ENCODE measurements around the gene STK33. TPM values are rescaled to one million over a fixed set of nuclear protein-coding genes. Genes with fewer than 3 reads are reported as not detected.

Gene STK33
- total RNA-seq, 1 experiment from 2014 or later = 10.9 TPM

DNA sequence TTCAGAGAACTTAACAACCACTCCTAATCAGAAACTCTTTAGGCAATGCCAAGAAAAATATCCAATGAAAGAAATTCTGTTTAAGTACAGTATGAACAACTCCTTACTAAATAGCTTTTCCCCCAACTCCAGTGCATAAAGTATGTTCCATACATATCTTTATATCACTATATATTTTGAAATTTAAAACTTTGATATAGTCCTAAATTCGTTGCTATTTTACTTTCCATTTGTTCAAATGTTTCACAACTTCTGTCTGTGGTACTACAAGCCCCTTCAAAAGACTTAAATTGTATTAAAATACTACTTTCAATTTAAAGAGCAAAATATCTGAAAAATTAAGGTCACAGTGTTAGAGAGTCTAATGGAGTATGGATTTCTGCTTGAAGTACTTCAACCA lies 52.6 kb downstream of the STK33 start (continued):
- no peak for TF ChIP-seq SIN3A (IDR thresholded peaks at IDR 0.05; ENCODE audit: low read depth)
- no peak for TF ChIP-seq CBX3 (IDR thresholded peaks at IDR 0.05; ENCODE audit: low read depth)
- no peak for TF ChIP-seq EZH2 (IDR thresholded peaks at IDR 0.05)
- TF ChIP-seq, protein P1, sequence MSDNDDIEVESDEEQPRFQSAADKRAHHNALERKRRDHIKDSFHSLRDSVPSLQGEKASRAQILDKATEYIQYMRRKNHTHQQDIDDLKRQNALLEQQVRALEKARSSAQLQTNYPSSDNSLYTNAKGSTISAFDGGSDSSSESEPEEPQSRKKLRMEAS (IDR thresholded peaks at IDR 0.05) = no peak
- TF ChIP-seq CEBPB (IDR thresholded peaks at IDR 0.05; ENCODE audit: low read depth) = no peak

DNA sequence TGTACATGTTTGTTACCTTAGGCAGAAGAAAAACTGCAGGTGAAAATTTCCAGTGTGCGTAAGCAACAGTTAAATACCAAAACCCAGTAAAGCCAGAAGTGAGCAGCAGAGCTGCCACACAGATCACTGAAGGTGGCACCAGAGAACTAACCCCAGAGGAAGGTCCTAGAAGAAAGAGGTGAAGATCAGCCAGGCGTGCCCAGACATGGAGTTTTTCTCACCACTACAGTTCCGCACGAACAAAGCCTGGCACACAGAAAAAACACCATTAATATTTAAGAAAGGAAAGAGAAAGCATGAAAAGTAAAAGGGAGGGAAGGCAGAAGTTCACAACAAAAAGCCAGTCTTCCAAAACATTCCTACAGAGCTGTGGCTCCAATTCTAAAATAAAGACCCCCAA lies 60.7 kb downstream of the STK33 start:
- TF ChIP-seq ZFX (IDR thresholded peaks at IDR 0.05) = no peak
- no peak for TF ChIP-seq CBX3 (IDR thresholded peaks at IDR 0.05; ENCODE audit: low read depth)
- TF ChIP-seq, protein P2, sequence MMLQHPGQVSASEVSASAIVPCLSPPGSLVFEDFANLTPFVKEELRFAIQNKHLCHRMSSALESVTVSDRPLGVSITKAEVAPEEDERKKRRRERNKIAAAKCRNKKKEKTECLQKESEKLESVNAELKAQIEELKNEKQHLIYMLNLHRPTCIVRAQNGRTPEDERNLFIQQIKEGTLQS (IDR thresholded peaks at IDR 0.05) = no peak
- no peak for TF ChIP-seq SRF (IDR thresholded peaks at IDR 0.05; ENCODE audit: low read depth)
- TF ChIP-seq EZH2 (IDR thresholded peaks at IDR 0.05) = no peak
- no peak for TF ChIP-seq TCF7L2 (IDR thresholded peaks at IDR 0.05; ENCODE audit: borderline replicate concordance, extremely low read depth, insufficient read depth, insufficient read length)
- Histone ChIP-seq H3K27ac (ENCODE audit: low read depth, low read length) (no peak overlapping the region), H3K4me3 (replicated peaks in 1 of 2; ENCODE audit: low read depth in 1 of 2, low read length in 2 of 2) (no peak overlapping the region), H3K4me2 (ENCODE audit: low read length) (no peak overlapping the region), H3K79me2 (ENCODE audit: insufficient read depth, low read length) (no peaks in the 10 kb centered on the region), H3K27me3 (ENCODE audit: insufficient read depth, low read length) (no peaks in the 10 kb centered on the region), H3K9ac (ENCODE audit: low read length) (no peak overlapping the region), H3K9me2 (ENCODE audit: insufficient read depth) (no peaks in the 10 kb centered on the region), H4K20me1 (ENCODE audit: insufficient read depth) (no peaks in the 10 kb centered on the region), H3K9me3 (ENCODE audit: control insufficient read depth in 1 of 2, insufficient read depth in 1 of 2, low read depth in 1 of 2, low read length in 2 of 2) (no peaks in the 10 kb centered on the region), H3K4me1 (ENCODE audit: control insufficient read depth in 1 of 2, insufficient read depth in 2 of 2, low read length in 2 of 2) (no peaks in the 10 kb centered on the region), H2AFZ (ENCODE audit: low read depth, low read length, poor library complexity, severe bottlenecking) (no peak overlapping the region), H3K36me3 (ENCODE audit: control insufficient read depth in 1 of 2, insufficient read depth in 2 of 2, low read length in 2 of 2) (no peaks in the 10 kb centered on the region)
- ChIA-PET POLR2A (no interaction called here), CTCF (no interaction called here), RAD21 (ENCODE audit: low non-redundant PET in 1 of 2, low total read pairs in 2 of 2, uncharacterized antibody in 2 of 2, unreplicated experiment in 2 of 2) (no interaction called here)
- intact Hi-C loops (cut with micrococcal nuclease) = no loop called here
- no peak for ATAC-seq
- DNase-seq (ENCODE audit: low read depth, low spot score) = no peak
- BruUV-seq (replicated peaks) = no TSS peak

DNA sequence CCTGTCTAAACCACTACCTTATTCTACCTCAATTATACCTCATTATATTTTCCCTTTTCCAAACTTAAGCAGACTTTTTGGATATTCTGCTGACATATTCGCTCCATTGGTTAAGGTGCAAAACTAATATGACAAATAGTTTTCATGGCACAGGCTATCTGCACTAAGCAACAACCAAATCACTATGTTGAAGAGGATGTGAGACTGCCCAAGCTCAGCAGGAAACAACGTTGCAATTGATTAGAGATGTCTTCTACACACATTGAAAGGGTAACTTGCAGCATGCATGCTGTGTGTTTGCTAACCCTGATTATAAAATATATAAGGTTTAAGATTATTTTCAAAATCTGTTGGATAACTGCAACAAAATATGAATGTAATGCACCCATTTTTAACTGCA lies 61.6 kb downstream of the STK33 start:
- H3K4me3 ChIP-seq (replicated peaks in 1 of 2; ENCODE audit: low read depth in 1 of 2, low read length in 2 of 2) = no peak overlapping the region
- no peak for ATAC-seq
- H3K9ac ChIP-seq (ENCODE audit: low read length) = no peak overlapping the region
- H3K9me2 ChIP-seq (ENCODE audit: insufficient read depth) = no peaks in the 10 kb centered on the region
- H3K9me3 ChIP-seq (ENCODE audit: control insufficient read depth in 1 of 2, insufficient read depth in 1 of 2, low read depth in 1 of 2, low read length in 2 of 2) = no peaks in the 10 kb centered on the region
- H3K27me3 ChIP-seq (ENCODE audit: insufficient read depth, low read length) = no peaks in the 10 kb centered on the region
- H2AFZ ChIP-seq (ENCODE audit: low read depth, low read length, poor library complexity, severe bottlenecking) = no peak overlapping the region
- RAD21 ChIA-PET (ENCODE audit: low non-redundant PET in 1 of 2, low total read pairs in 2 of 2, uncharacterized antibody in 2 of 2, unreplicated experiment in 2 of 2) = no interaction called here
- CTCF ChIA-PET = no interaction called here
- intact Hi-C loops (cut with micrococcal nuclease) = no loop called here
- no peaks in the 10 kb centered on the region for H4K20me1 ChIP-seq (ENCODE audit: insufficient read depth)
- no peak overlapping the region for H3K4me2 ChIP-seq (ENCODE audit: low read length)
- POLR2A ChIA-PET = no interaction called here
- H3K4me1 ChIP-seq (ENCODE audit: control insufficient read depth in 1 of 2, insufficient read depth in 2 of 2, low read length in 2 of 2) = no peaks in the 10 kb centered on the region
- H3K27ac ChIP-seq (ENCODE audit: low read depth, low read length) = no peak overlapping the region
- H3K36me3 ChIP-seq (ENCODE audit: control insufficient read depth in 1 of 2, insufficient read depth in 2 of 2, low read length in 2 of 2) = no peaks in the 10 kb centered on the region
- no TSS peak for BruUV-seq (replicated peaks)
- DNase-seq (ENCODE audit: low read depth, low spot score) = no peak
- H3K79me2 ChIP-seq (ENCODE audit: insufficient read depth, low read length) = no peaks in the 10 kb centered on the region
- TF ChIP-seq, protein P1 (IDR thresholded peaks at IDR 0.05) = no peak
- TF ChIP-seq ZNF274 (IDR thresholded peaks at IDR 0.05; ENCODE audit: low read depth, low read length) = no peak
- TF ChIP-seq RAD21 (IDR thresholded peaks at IDR 0.05; ENCODE audit: low read depth) = no peak
- no peak for TF ChIP-seq POLR2A (IDR thresholded peaks at IDR 0.05; ENCODE audit: borderline replicate concordance, extremely low read depth, insufficient read depth, insufficient read length)
- no peak for TF ChIP-seq TCF7L2 (IDR thresholded peaks at IDR 0.05; ENCODE audit: borderline replicate concordance, extremely low read depth, insufficient read depth, insufficient read length)
- no peak for TF ChIP-seq EZH2phosphoT487 (IDR thresholded peaks at IDR 0.05; ENCODE audit: borderline replicate concordance)
- TF ChIP-seq ELF1 (IDR thresholded peaks at IDR 0.05; ENCODE audit: borderline replicate concordance, low read depth) = no peak
- TF ChIP-seq EZH2 (IDR thresholded peaks at IDR 0.05) = no peak
- TF ChIP-seq, protein P2 (IDR thresholded peaks at IDR 0.05) = no peak
- TF ChIP-seq SRF (IDR thresholded peaks at IDR 0.05; ENCODE audit: low read depth) = no peak
- no peak for TF ChIP-seq REST (IDR thresholded peaks at IDR 0.05; ENCODE audit: low read depth)
- TF ChIP-seq POLR2AphosphoS5 (IDR thresholded peaks at IDR 0.05; ENCODE audit: low read depth, low read length) = no peak
- no peak for TF ChIP-seq CEBPB (IDR thresholded peaks at IDR 0.05; ENCODE audit: low read depth)
